ENCODE results near the gene OR51B2.

DNA sequence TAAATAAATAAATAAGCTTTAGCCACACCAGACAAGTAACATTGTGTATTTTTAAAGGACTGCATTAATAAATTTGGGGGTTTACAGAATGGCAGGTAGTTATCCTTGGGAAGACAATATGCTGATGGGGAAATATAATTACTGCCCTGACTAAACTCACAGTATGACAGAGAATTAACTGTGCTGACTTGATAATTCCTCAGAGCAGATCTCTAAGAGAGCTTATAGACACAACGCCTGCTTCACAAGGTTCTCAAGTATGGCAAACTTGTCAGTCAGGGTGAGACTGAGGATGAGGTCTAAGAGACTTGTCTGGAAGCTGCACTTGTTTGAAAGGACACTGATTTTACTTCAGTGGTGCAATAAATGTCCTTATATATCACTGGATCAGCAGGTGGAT lies 25.6 kb downstream of the OR51B2 start:
- TF ChIP-seq, protein P1, sequence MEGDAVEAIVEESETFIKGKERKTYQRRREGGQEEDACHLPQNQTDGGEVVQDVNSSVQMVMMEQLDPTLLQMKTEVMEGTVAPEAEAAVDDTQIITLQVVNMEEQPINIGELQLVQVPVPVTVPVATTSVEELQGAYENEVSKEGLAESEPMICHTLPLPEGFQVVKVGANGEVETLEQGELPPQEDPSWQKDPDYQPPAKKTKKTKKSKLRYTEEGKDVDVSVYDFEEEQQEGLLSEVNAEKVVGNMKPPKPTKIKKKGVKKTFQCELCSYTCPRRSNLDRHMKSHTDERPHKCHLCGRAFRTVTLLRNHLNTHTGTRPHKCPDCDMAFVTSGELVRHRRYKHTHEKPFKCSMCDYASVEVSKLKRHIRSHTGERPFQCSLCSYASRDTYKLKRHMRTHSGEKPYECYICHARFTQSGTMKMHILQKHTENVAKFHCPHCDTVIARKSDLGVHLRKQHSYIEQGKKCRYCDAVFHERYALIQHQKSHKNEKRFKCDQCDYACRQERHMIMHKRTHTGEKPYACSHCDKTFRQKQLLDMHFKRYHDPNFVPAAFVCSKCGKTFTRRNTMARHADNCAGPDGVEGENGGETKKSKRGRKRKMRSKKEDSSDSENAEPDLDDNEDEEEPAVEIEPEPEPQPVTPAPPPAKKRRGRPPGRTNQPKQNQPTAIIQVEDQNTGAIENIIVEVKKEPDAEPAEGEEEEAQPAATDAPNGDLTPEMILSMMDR (IDR thresholded peaks at IDR 0.05), result no peak
- TF ChIP-seq POLR2AphosphoS5 (IDR thresholded peaks at IDR 0.05), result no peak

All from sigmoid colon (tissue), 4 donors.